ENCODE measurements around the gene BOLL.
"Not testable (repeated sequence)": the region's sequence is repeated elsewhere in the genome, so short reads cannot be mapped to it uniquely, and the experiment has no call there.

Gene BOLL

DNA sequence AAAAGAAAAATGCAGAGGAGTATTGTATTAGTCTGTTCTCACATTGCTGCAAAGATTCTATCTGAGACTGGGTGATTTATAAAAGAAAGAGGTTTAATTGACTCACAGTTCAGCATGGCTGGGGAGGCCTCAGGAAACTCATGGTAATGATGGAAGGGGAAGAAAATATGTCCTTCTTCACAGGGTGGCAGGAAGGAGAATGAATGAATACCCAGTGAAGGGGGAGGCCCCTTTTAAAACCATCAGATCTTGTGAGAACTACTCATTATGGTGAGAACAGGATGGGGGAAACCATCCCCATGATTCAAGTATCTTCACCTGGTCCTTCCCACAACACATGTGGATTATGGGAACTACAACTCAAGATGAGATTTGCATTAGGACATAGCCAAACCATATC is 10.2 kb upstream of the BOLL start:
- DNase-seq: no peak

DNA sequence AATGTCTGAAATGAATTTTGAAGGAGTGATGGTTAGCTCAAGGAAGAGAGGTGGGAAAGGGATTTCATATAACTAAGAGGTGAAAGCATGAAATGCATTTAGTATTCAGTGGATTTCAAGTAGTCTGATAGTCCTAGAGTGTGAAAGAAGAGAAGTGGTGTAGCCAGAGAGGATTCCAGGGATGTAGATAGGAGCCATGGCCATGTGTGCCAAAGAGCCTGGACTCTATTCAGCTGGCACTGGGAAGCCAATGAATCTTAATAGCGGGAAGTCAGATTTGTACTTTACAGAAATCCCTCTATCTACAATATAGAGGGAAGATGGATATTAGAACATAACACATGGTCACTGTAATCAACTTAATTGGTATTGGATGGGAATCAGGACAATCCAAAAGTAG is 8.3 kb upstream of the BOLL start:
- no peak for DNase-seq

- DNase-seq: no peak
Measured at GRCh38 chr2:197786010-197786877, 1.1 kb upstream of the BOLL start.

DNA sequence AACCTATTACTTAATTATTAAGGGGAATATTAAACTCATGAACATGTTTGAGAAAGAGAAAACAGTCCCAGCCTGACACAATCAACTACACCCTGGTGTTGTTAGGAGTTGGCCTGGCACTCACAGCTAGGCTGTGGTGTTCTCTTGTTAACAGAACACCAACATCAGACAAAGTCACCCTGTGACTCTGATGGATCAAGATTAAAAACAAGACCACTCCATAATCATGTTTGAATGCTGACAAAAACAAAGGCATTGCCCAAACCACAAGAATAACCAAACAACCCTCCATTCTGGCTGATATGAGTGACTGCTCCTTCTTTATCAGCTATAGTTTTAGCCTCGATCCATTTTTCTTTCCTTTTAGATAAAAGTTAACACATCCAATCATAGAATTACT is 3.0 kb downstream of the BOLL start:
- DNase-seq: no peak

GRCh38 chr2:197779261-197779660 is 5.9 kb downstream of the BOLL start:
- no peak for DNase-seq

GRCh38 chr2:197777823-197778407 is 7.2 kb downstream of the BOLL start:
- peak; percentile 16 for DNase-seq

DNA sequence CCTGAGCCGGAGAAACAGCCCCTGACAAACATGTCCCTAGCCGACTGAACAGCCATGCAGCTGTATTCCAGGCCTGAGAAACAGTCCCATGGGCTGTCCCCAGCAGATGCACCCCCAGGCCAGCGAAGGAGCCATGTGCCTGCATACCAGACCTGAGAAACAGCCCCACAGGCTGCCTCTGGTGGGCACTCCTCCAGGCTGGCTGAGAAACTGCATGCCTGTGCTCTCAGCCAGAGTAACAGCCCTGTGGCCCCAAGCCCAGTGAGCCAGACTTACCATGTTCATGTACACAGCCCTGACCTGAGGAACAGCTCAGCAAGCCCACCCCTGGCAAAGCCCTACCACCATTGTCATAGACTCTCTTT is 24.8 kb downstream of the BOLL start:
- no peak for DNase-seq

DNA sequence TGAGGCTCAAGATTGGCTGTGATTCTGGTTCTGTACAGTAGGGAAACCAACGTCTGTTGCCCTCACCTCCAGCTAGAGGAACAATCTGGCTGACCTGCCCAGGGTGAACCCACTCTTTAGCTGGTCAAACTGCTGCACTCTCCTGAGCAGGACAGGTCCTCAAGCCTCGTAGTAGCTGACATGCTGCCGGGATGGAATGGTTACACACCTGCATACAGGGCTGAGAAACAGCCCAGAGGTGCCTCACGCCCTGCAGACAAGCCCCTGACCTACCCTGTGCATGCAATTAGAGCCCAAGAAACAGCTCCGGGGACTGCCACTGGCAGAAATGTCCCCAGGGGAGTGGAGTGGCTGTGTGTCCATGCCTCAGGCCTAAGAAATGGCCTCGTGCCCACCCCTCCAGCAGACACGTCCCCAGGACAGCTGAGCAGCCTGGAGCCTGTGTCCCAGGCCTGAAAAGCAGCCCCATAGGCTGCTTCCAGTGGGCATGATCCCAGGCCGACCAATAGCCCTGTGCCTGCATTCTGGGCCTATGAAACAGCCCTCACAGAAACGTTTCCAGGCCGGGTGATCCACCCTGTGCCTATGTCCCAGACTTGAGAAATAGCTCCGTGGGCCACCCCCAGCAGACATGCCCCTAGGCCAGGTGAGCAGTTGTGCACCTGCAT is 25.4 kb downstream of the BOLL start:
- DNase-seq: no peak

- no peak for DNase-seq
Measured at GRCh38 chr2:197759013-197759412, 26.1 kb downstream of the BOLL start.

GRCh38 chr2:197740200-197740599 is 44.9 kb downstream of the BOLL start:
- DNase-seq: no peak

- DNase-seq: not testable (repeated sequence)
Measured at GRCh38 chr2:197728555-197729544, 56.3 kb downstream of the BOLL start.

GRCh38 chr2:197727011-197727410 is 58.1 kb downstream of the BOLL start:
- no peak for DNase-seq

DNA sequence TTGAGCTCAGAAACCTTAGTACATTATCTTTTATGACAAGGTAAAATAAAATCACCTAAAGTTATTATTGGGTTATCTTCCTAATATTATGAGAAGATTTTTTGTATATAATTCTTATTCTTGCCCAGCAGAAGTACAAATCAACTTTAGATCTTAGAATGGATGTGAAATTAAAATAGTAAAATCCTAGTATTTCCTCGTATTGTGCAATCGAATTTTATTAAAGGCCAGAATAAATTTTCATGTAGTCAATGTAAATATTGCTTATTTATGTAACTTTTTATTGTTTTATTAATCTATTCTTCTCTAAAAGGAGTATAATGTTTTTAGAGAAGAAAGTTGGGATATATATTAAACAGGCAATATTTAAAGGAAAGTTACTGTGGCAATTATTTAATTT is 67.3 kb downstream of the BOLL start:
- DNase-seq: no peak

- DNase-seq: no peak
Measured at GRCh38 chr2:197713271-197713670, 71.8 kb downstream of the BOLL start.

- no peak for DNase-seq
Measured at GRCh38 chr2:197711578-197711977, 73.5 kb downstream of the BOLL start.

DNA sequence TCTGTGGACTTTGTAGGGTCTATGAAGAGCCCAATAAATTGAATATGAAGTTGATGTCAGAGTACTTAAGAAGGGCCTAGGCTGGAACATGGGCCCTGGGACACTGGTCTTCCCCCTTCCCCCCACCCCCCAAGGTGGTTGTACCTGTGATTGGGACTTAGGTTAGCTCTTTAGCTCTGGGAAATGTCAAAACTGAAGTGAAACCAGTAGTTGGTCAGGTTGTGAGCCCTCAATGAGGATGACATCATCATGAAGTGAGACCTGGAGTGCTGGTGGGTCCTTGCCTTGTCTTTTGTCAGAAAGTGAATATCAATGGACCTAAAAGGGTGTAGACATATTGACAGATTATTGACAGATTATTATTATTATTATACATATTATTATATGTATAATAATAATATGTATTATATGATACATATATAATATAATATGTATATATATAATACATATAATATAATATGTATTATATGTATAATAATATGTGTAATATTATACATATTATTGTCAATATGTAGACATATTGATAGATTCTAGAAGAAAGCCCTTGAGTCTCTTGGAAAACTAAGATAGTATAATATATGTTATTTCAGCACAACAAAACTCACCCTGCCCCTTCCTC is 74.6 kb downstream of the BOLL start:
- peak; percentile 19 for DNase-seq

- DNase-seq: not testable (repeated sequence)
Measured at GRCh38 chr2:197709140-197709539, 76.0 kb downstream of the BOLL start.

DNA sequence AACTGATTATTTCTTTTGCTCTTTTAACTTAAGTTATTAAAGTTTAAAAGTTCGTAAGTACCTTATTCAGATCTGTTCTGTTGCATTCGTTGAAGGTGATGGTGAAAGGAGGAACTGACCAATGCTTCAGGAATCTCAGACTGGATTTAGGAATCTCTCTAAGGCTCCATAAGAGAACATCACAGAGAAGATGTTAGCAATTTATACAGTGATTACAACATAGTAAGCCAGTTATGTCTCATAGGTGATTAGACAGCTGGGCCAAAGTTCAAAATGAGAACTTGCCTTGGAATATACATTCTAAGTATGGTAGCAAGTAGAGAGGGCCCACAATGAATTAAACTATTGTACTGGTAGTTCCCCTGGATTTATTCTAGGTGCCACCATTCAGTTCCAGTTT is 76.8 kb downstream of the BOLL start:
- no peak for DNase-seq

GRCh38 chr2:197707316-197708213 is 77.6 kb downstream of the BOLL start:
- DNase-seq: peak; percentile 31

DNA sequence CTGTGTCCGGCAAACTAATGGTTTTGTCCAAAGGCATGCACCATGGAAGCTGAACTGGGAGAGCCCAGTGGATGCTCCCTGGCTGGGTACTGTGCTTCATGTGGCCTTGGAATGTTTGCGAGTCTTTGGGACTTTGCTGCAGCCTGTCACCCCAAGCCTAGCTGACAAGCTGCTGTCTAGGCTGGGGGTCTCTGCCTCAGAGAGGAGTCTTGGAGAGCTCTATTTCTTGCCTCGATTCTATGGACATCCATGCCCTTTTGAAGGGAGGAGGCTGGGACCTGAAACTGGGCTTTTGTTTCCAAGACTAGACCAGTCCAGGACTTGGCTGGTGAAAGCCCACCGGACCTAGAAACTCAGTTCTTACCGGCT is 78.3 kb downstream of the BOLL start:
- DNase-seq: no peak

All from MV-4-11 (cell line).